WI38 (cell line): ENCODE results near the gene XYLB.

Experiments
- H3K4me3 ChIP-seq: 2 replicates; pipeline ENCODE4 v1.5.1; 2011; ENCODE audit warnings: low read depth, mild to moderate bottlenecking, control low read depth, low read length
- TF ChIP-seq, protein P1 (sequence below): IDR thresholded peaks from 2 replicates; pipeline ENCODE4 v1.5.1; 2012; ENCODE audit warnings: low read depth, mild to moderate bottlenecking, control low read depth, low read length

XYLB gene

GRCh38 chr3:38383156-38383875 lies 36.7 kb downstream of the XYLB start:
- TF ChIP-seq, protein P1, sequence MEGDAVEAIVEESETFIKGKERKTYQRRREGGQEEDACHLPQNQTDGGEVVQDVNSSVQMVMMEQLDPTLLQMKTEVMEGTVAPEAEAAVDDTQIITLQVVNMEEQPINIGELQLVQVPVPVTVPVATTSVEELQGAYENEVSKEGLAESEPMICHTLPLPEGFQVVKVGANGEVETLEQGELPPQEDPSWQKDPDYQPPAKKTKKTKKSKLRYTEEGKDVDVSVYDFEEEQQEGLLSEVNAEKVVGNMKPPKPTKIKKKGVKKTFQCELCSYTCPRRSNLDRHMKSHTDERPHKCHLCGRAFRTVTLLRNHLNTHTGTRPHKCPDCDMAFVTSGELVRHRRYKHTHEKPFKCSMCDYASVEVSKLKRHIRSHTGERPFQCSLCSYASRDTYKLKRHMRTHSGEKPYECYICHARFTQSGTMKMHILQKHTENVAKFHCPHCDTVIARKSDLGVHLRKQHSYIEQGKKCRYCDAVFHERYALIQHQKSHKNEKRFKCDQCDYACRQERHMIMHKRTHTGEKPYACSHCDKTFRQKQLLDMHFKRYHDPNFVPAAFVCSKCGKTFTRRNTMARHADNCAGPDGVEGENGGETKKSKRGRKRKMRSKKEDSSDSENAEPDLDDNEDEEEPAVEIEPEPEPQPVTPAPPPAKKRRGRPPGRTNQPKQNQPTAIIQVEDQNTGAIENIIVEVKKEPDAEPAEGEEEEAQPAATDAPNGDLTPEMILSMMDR = no peak
- H3K4me3 ChIP-seq = no peak overlapping the region

DNA sequence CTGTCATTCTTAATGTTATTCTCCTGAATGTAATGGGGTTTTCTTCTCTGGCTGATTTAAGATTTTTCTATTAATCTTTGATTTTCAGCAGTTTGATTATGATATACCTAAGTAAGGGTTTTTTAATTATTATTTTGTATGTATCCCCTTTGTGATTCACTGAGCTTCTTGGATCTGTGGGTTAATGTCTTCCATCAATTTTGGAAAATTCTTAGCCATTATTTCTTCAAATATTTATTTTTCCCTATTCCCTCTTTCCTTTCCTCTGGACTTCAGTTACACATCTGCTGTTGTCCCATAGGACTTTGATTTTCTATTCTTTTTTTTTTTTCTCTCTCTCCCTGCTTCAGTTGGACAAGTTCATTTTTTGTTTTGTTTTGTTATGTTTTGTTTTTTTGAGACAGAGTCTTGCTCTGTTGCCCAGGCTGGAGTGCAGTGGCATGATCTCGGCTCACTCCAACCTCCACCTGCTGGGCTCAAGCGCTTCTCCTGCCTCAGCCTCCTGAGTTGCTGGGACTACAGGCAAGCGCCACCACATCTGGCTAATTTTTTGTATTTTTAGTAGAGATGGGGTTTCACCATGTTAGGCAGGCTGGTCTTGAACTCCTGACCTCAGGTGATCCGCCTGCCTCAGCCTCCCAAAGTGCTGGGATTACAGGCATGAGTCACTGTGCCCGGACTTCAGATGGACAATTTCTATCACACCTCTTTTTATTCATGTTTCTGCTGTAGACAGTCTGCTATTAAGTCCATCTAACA lies 40.6 kb downstream of the XYLB start:
- TF ChIP-seq, protein P1 = no peak
- H3K4me3 ChIP-seq = no peak overlapping the region

DNA sequence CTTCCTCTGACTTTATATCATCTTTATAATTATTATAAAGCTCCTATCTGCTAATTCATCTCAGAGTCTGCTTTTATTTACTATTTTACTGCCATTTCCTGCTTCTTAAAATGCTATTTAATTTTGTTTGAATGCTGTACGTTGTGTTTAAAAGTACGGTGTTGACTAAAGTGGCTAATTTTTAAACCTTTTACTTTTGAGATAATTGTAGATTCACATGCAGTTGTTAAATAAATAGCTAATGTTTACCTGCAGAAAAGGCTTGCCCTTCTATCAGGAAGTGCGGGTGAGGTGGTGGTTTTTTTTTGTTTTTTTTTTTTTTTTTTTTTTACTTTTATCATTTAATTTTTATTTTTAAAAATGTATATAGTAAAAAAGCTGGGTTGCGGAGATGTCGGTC lies 41.3 kb downstream of the XYLB start:
- TF ChIP-seq, protein P1 = no peak
- H3K4me3 ChIP-seq = no peak overlapping the region

- TF ChIP-seq, protein P1 = no peak
These were observed 46.1 kb downstream of the XYLB start for GRCh38 chr3:38392604-38393163.

DNA sequence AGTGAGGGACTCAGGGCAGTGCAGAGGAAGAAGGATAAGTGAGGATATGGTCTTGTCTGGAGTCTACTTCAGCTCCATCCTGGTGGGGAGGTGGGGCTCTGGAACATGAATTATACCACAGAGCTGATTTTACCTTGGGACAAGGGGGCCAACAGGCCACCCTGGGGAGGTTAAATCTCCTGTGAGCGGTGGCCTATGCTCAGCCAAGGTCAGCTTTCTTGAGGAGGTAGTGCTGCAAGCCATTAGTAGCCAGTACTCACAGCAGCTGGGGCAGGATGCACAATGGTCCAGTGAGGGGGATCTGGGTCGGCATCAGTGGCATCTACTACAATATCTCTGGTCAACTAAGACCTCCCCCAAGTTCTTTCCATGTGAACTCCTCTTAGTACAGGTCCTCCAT lies 49.7 kb downstream of the XYLB start:
- TF ChIP-seq, protein P1 = no peak
- no peak overlapping the region for H3K4me3 ChIP-seq

More at GRCh38 chr3:38392604-38393163, 46.1 kb downstream of the XYLB start:
- no peak overlapping the region for H3K4me3 ChIP-seq

DNA sequence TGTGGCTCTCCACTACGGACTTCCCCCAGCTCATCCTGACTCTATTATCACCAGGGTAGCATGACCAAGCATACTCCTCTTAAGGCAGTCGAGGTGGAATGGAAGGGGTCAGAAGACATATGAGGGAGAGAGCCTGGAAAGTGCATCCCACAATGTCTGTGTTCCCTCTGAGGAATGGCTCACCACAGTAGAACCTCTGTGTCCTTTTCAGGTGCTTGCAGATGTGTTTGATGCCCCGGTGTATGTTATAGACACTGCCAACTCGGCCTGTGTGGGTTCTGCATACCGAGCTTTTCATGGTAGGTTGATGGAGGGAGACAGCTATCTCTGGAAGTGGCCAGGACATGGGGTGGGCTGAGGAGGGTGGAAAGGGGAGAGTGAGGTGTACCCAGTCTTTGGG lies 50.3 kb downstream of the XYLB start:
- TF ChIP-seq, protein P1 = no peak
- H3K4me3 ChIP-seq = no peak overlapping the region

GRCh38 chr3:38397320-38397719 lies 50.7 kb downstream of the XYLB start:
- H3K4me3 ChIP-seq = no peak overlapping the region
- TF ChIP-seq, protein P1 = no peak
